Measurements from ENCODE around the gene HNRNPLL.

- TF ChIP-seq, protein P1, sequence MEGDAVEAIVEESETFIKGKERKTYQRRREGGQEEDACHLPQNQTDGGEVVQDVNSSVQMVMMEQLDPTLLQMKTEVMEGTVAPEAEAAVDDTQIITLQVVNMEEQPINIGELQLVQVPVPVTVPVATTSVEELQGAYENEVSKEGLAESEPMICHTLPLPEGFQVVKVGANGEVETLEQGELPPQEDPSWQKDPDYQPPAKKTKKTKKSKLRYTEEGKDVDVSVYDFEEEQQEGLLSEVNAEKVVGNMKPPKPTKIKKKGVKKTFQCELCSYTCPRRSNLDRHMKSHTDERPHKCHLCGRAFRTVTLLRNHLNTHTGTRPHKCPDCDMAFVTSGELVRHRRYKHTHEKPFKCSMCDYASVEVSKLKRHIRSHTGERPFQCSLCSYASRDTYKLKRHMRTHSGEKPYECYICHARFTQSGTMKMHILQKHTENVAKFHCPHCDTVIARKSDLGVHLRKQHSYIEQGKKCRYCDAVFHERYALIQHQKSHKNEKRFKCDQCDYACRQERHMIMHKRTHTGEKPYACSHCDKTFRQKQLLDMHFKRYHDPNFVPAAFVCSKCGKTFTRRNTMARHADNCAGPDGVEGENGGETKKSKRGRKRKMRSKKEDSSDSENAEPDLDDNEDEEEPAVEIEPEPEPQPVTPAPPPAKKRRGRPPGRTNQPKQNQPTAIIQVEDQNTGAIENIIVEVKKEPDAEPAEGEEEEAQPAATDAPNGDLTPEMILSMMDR (conservative IDR thresholded peaks at IDR 0.05; ENCODE audit: low read length): no peak
- TF ChIP-seq EZH2phosphoT487 (IDR thresholded peaks at IDR 0.05; ENCODE audit: borderline replicate concordance, low read depth, low read length): no peak
Observed at GRCh38 chr2:38537937-38538525, 64.7 kb downstream of the HNRNPLL start.
